ENCODE measurements around the gene PFKFB3.

The PFKFB3 gene

DNA sequence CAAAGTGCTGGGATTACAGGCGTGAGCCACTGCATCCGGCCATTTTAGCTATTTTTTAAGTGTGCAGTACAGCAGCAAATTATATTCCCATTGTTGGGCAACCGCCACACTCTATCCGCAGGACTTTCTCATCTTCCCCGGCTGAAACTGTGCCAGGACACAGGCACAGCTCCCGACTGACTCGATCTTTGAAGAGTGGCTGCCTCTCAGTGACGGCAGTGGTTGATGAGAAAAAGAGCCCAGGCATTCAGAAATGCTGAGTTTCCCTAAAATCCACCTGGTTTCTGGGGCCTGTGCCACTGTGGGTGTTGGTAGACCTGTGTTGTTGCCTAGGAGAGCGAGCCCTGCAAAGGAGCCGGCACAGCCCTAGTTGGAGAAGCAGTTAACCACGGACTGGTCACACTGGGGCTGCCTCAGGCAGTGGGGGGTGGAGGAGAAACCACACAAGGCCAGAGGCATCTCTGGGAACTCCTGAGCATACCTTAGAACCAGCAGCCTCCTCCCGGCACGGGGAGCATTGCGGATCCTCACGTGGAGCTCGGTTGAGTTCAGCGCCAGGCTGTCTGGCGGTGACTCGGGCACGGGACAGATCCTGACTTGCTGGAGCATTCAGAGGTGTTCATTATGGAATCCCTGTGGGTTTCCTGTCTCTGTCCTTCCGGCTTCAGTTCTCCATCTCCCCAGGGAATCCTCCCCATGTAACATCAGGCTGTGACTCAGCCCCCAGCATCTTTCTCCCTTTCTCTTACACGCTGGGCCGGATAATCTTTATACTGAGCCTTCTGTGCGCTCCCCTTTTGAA is 16.2 kb downstream of the PFKFB3 start:
- no peaks in the 10 kb centered on the region for H3F3A ChIP-seq (ENCODE audit: insufficient read depth, low read length)
- H4K20me1 ChIP-seq (ENCODE audit: insufficient read depth, low read length): no peaks in the 10 kb centered on the region
- H3K4me1 ChIP-seq (ENCODE audit: low read length): no peaks in the 10 kb centered on the region
- H2AFZ ChIP-seq (ENCODE audit: low read length): no peak overlapping the region
- no peak overlapping the region for H3K4me2 ChIP-seq (ENCODE audit: low read depth, low read length)
- no peak overlapping the region for H3K9ac ChIP-seq (ENCODE audit: low read length)
- no peaks in the 10 kb centered on the region for H3K9me2 ChIP-seq (replicated peaks; ENCODE audit: insufficient read depth, low read length)
- H3K27me3 ChIP-seq (replicated peaks; ENCODE audit: insufficient read depth, low read length): no peaks in the 10 kb centered on the region
- TF ChIP-seq EZH2phosphoT487 (IDR thresholded peaks at IDR 0.05; ENCODE audit: low read length) (no peak), EZH2 (optimal IDR thresholded peaks at IDR 0.05; ENCODE audit: low read depth, low read length) (no peak)
- TF ChIP-seq, protein P1, sequence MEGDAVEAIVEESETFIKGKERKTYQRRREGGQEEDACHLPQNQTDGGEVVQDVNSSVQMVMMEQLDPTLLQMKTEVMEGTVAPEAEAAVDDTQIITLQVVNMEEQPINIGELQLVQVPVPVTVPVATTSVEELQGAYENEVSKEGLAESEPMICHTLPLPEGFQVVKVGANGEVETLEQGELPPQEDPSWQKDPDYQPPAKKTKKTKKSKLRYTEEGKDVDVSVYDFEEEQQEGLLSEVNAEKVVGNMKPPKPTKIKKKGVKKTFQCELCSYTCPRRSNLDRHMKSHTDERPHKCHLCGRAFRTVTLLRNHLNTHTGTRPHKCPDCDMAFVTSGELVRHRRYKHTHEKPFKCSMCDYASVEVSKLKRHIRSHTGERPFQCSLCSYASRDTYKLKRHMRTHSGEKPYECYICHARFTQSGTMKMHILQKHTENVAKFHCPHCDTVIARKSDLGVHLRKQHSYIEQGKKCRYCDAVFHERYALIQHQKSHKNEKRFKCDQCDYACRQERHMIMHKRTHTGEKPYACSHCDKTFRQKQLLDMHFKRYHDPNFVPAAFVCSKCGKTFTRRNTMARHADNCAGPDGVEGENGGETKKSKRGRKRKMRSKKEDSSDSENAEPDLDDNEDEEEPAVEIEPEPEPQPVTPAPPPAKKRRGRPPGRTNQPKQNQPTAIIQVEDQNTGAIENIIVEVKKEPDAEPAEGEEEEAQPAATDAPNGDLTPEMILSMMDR (IDR thresholded peaks at IDR 0.05; ENCODE audit: low read length): no peak
- no peak overlapping the region for H3K27ac ChIP-seq (ENCODE audit: low read length)
- H3K4me3 ChIP-seq (ENCODE audit: low read length): no peak overlapping the region
- no peaks in the 10 kb centered on the region for H3K36me3 ChIP-seq (replicated peaks; ENCODE audit: insufficient read depth, low read length)
- no peaks in the 10 kb centered on the region for H3K79me2 ChIP-seq (ENCODE audit: low read length)
- H3K9me3 ChIP-seq (replicated peaks; ENCODE audit: insufficient read depth, low read length): no peaks in the 10 kb centered on the region
- DNase-seq: no peak

DNA sequence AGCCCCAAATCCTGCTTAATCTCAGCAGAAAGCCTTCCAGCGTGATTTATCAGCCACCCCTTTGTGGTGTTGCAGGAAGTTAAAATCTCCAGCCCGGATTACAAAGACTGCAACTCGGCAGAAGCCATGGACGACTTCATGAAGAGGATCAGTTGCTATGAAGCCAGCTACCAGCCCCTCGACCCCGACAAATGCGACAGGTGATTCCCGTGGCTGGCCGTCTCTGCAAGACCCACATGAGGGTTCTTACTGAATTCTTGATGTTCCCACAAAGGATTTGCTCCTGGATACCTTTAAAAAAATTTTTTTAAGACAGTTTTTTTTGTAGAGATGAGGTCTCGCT is 16.7 kb downstream of the PFKFB3 start:
- H4K20me1 ChIP-seq (ENCODE audit: insufficient read depth, low read length): no peaks in the 10 kb centered on the region
- H3K27me3 ChIP-seq (replicated peaks; ENCODE audit: insufficient read depth, low read length): no peaks in the 10 kb centered on the region
- no peak overlapping the region for H3K4me2 ChIP-seq (ENCODE audit: low read depth, low read length)
- H3K9ac ChIP-seq (ENCODE audit: low read length): no peak overlapping the region
- DNase-seq: no peak
- no peaks in the 10 kb centered on the region for H3K4me1 ChIP-seq (ENCODE audit: low read length)
- no peaks in the 10 kb centered on the region for H3F3A ChIP-seq (ENCODE audit: insufficient read depth, low read length)
- no peak overlapping the region for H3K4me3 ChIP-seq (ENCODE audit: low read length)
- no peaks in the 10 kb centered on the region for H3K9me2 ChIP-seq (replicated peaks; ENCODE audit: insufficient read depth, low read length)
- no peak overlapping the region for H2AFZ ChIP-seq (ENCODE audit: low read length)
- H3K27ac ChIP-seq (ENCODE audit: low read length): no peak overlapping the region
- H3K36me3 ChIP-seq (replicated peaks; ENCODE audit: insufficient read depth, low read length): no peaks in the 10 kb centered on the region
- no peaks in the 10 kb centered on the region for H3K9me3 ChIP-seq (replicated peaks; ENCODE audit: insufficient read depth, low read length)
- no peak for TF ChIP-seq EZH2 (optimal IDR thresholded peaks at IDR 0.05; ENCODE audit: low read depth, low read length)
- TF ChIP-seq, protein P1 (IDR thresholded peaks at IDR 0.05; ENCODE audit: low read length): no peak
- H3K79me2 ChIP-seq (ENCODE audit: low read length): no peaks in the 10 kb centered on the region

DNA sequence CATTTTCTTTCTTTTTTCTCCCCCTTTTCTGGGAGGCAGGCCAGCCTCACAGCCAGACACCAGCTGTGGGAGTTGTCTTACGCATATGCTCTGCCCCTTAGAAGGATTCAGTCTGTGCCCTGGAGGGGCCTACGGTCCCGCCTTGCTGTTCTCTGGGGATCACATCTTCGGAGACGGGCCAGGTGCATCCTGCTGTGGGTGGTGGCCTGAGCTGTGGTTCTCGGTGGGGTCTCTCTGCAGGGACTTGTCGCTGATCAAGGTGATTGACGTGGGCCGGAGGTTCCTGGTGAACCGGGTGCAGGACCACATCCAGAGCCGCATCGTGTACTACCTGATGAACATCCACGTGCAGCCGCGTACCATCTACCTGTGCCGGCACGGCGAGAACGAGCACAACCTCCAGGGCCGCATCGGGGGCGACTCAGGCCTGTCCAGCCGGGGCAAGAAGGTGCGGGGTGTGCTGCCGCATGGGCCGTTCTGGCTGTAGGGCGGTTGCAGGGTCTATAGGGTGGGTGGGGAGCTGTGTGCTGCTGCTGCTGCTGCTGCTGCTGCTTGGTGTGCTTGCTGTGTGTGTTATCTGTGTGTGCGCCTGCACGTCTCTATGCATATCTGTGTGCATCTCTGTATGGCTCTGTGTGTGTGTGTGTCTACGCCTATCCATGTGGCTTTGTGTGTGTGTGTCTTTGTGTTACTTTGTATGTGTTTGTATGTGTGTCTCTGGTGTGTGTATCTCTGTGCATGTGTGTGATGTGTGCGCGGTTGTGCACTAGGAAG is 17.9 kb downstream of the PFKFB3 start:
- Histone ChIP-seq H3K27me3 (replicated peaks; ENCODE audit: insufficient read depth, low read length) (no peaks in the 10 kb centered on the region), H2AFZ (ENCODE audit: low read length) (no peak overlapping the region), H3K4me1 (ENCODE audit: low read length) (no peaks in the 10 kb centered on the region), H3F3A (ENCODE audit: insufficient read depth, low read length) (no peaks in the 10 kb centered on the region), H3K4me2 (ENCODE audit: low read depth, low read length) (no peak overlapping the region), H3K9me3 (replicated peaks; ENCODE audit: insufficient read depth, low read length) (no peaks in the 10 kb centered on the region), H3K9ac (ENCODE audit: low read length) (no peak overlapping the region), H3K27ac (ENCODE audit: low read length) (no peak overlapping the region), H4K20me1 (ENCODE audit: insufficient read depth, low read length) (no peaks in the 10 kb centered on the region), H3K79me2 (ENCODE audit: low read length) (no peaks in the 10 kb centered on the region), H3K4me3 (ENCODE audit: low read length) (no peak overlapping the region), H3K9me2 (replicated peaks; ENCODE audit: insufficient read depth, low read length) (no peaks in the 10 kb centered on the region), H3K36me3 (replicated peaks; ENCODE audit: insufficient read depth, low read length) (no peaks in the 10 kb centered on the region)
- no peak for TF ChIP-seq EZH2 (optimal IDR thresholded peaks at IDR 0.05; ENCODE audit: low read depth, low read length)
- TF ChIP-seq, protein P1 (IDR thresholded peaks at IDR 0.05; ENCODE audit: low read length): no peak
- no peak for TF ChIP-seq EZH2phosphoT487 (IDR thresholded peaks at IDR 0.05; ENCODE audit: low read length)
- no peak for DNase-seq
